GM18520 (cell line): Measurements from ENCODE around the gene UBXN10.

Source experiments
- ATAC-seq: cut with Tn5 transposase; IDR thresholded peaks from one replicate; pipeline ENCODE4 v1.9.1; 2021; ENCODE audit not compliant: unreplicated experiment

UBXN10 gene, protein sequence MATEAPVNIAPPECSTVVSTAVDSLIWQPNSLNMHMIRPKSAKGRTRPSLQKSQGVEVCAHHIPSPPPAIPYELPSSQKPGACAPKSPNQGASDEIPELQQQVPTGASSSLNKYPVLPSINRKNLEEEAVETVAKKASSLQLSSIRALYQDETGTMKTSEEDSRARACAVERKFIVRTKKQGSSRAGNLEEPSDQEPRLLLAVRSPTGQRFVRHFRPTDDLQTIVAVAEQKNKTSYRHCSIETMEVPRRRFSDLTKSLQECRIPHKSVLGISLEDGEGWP

DNA sequence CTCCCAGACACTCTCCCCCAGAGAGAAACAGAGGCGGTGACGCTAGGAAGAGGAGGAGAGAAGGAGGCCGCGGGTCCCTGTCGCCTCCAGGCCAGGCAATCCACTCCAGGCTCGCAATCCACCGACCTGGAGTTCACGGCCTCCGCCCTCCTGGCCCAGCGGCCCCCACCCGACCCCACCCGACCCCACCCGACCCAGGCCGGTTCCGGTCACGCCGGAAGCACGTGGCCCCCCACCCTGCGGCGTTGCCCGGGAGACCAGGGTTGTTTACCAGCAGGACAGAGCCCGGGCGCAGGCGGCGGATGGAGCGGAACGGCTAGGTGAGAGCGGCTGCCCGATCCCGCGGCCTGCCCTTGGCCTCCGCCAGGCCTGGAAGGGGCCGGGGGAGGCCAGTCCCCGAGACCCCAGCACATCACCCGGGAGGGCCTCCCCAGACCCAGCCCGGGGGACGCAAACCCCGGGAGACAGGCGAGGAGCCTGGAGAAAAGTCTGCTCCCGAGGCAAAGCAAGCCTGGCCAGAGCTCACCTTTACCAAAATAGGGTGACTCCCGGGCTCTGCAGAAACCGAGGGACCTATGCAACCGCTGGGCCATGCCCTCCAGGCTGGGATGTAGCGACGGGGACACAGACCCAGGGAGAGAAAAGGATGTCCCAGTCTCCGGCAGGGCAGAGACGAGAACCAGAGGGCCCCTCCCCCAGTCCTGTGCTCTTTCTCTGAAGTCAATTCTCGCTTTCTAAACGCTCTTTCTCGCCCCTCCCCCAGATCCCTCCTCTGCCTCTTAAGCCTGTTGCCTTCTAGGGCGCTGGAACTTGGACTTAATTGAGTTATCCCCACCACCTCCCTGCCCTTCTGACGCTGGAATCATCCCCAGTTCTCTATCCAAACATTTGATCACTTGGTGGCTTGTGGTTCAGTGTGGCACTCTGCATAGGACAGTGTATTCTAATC is at the start of gene UBXN10, which contains the start of gene PLA2G2C:
Gene UBXN10, plus strand, starts transcription at position 263 of the 949 bp plus-strand sequence. CDS start 4,466 bp downstream, outside the sequence.
Gene PLA2G2C, minus strand, starts transcription at position 685 of the 949 bp plus-strand sequence. CDS start 9,155 bp downstream, outside the sequence.
- ATAC-seq, result no peak

DNA sequence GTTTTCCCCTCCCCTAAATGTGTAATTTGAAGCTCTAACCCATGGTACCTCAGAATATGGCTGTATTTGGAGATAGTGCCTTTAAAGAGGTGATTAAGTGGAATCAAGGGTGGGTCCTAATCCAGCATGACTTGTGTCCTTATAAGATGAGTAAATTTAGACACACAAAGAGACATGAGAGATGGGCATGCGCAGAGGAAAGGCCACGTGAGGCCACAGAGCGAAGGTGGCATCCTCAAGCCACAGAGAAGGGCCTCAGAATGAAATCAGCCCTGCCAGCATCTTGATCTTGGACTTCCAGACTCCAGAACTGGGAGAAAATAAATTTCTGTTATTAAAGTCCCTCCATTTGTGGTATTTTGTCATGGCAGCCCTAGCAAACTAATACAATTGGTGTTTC is 49.6 kb upstream of the UBXN10 start:
- ATAC-seq, result no peak

DNA sequence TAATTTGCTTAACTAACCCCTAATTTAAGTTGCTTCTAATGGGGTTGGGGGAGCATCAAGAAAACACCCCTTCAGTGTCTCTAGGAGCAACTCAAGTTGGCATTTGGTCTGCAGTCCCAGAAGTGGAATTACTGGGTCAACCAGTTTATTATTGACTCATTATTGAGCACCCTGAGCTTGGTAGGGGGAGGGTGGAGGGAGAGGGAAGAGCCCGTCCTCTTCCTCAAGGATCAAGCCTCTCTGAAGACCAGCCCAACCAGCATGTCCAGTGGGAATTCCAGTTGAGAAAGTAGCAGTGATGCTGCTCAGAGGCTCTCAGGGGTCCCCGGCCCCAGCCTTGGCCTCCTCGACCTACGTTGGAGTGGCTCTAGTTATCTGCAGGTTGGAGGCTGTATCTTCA is 48.8 kb upstream of the UBXN10 start:
- no peak for ATAC-seq

DNA sequence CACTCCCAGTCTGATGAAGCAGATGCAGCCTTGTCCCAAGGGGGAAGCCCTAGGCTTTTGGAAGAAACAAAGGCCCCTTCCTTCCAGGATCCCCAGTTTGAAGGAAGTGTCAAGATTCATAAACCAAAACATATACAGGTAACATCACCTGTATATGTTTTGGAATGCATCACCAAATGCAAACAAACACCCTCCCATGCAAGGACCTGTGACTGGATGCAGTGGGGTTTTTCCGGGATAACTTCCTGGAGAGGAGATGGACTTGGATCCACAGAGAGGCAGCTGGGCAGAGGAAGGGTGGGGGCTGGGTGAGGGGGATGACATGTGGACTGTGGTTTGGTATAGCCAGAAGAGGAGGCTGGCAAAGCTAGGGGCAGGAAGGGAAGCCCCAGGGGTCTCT is 48.3 kb upstream of the UBXN10 start:
- no peak for ATAC-seq

DNA sequence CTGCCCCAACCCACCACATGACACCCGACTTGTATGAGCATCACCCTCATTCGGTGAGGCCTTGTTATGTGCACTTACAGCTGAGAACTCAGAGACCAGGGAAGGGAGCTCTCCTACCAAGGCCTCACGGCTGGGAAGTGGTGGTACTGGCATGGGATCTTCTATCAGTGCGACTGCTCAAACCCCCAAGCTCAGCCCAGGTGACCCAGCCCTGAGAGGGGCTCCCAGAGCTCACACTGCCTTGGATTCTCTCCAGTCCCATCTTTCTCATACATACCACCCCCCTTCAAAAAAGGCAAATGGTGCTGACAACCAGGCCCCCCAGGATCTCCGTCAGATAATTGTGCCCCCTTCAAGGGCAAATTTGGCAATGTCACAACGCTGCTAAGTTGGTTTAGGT is 47.5 kb upstream of the UBXN10 start:
- ATAC-seq, result no peak

DNA sequence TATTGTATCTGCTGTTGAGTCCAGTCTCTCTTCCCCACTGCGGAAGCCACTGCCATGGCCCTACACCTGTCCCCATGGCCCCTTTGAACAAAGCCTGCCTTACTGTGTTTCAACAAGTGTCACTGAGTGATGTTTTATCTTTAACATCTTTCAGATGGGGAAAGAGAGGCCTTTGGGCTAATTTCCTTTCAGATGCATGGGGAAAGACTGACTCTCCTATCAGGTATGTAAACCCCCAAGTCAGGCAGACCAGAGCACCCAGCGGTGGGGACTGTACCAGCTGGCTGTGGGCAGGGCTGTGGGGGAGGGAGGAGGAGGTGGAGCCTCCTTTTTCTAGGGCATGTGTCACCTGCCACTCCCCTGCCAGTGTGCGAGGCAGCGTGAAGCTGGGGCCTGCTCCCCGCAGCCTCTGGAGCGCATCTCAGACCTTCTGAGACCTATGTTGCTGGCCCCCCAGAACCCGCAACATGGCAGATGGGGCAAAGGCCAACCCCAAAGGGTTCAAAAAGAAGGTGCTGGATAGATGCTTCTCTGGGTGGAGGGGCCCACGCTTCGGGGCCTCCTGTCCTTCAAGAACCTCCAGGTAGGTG is 46.8 kb upstream of the UBXN10 start, which contains the start of gene PLA2G2F:
Gene PLA2G2F, plus strand, starts transcription at position 363 of the 590 bp plus-strand sequence. Its CDS starts 105 bp downstream, at position 468.
- ATAC-seq, result no peak

DNA sequence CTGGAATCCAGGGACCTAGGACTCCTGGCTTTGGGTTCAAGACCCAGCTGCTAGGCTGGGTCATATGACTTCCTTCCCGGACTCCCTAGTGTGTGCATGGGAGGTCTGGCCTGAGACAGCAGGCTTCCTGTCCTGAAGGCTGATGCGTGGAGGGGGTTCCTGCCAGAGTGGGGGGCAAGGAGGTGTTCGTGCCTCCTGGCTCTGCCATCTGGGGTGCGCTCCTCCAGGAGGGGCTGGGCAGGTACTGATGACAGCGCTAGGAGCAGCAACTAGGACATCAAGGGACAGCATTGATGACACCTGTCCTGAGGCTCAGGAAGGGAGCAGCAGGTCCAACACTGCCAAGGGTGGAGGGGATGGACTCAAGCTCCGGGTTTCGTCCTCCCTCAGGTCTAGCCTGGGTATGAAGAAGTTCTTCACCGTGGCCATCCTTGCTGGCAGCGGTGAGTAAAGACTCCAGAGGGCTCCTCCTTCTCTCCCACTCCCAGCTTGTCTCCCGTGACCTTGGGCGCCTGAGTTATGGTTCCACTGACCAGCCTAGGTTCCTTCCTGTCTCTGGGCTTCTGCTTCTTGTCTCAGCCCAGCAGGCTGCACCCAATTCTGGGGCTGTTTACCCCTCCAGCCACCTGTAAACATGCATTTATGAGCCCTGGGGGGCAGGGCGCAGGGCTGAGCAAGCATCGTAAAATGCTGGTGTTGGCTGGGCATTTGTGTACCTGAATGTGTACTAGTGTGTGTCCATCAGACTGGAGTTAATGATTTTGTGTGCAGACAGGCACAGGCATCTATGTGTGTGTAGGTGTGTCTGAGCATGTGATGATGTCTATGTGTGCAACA is 45.9 kb upstream of the UBXN10 start:
- ATAC-seq, result no peak

DNA sequence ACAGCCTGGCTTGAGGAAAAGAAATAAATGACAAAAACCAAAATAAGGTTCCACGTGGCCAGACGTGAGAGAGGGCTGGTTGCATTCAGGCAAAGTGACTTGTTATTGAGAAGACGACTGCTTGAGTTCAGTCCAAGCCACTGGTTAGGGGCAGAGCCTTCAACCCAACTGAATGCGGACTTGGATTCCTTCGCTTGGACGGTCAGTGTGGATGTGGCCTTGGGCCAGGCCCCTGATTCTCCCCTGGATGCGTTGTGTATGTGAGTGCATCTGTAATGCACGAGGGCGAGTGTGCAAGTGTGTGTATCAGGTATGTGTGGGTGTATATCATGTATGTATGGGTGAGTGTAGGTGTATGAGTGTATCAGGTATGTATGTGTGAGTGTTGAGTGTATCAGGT is 44.9 kb upstream of the UBXN10 start:
- no peak for ATAC-seq

DNA sequence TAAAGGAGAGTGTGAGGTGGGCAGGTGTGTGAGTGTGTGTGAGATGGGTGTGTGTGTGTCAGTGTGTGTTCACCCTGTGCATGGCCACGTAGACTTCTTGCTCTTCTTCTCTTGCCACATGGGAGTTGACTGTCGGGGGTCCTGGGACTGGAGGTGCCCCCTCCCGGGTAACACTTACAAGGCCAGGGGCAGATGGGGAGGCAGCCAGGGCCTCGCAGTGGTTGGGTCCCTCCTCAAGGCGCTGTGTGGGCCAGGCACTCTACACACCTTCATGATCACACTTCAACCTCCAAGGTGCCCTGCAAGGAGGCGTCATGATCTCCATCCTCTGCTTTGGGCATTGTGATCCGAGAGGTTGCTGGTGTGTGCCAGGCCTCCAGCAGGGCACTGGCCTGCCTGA is 44.4 kb upstream of the UBXN10 start:
- ATAC-seq, result no peak

DNA sequence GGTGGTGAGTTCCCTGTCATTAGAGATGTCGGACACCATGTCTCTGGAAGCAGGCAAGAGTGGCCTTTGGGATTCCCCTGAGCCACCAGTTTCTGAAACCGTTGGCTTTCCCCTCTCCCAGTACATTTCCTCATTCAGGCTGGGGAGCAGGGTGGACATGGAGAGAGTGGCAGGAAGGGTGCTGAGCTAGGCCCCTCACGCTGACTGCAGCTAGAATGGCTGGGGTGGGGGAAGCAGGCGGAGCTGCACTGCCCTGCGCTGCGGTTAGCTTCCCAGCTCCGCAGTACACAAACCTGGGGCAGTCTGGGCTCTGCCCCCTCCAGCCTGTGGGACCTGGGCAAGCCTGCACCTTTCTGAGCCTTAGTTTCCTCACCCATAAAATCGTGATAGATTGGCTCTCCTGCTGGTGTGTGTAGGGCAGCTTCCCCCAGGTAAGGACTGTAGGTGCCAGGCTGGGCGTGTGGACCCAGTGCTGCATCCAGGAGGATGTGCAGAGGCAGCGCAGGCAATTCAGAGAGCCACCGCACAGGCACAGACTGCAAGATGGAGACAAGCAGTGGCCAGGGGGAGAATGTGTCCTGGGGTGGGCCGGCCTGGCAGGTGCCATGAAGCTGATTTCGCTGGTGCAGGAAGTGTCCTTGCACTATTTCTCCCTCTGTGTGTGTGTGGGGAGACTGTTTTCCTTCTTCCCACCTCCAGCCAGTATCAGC is 43.7 kb upstream of the UBXN10 start:
- ATAC-seq, result no peak

DNA sequence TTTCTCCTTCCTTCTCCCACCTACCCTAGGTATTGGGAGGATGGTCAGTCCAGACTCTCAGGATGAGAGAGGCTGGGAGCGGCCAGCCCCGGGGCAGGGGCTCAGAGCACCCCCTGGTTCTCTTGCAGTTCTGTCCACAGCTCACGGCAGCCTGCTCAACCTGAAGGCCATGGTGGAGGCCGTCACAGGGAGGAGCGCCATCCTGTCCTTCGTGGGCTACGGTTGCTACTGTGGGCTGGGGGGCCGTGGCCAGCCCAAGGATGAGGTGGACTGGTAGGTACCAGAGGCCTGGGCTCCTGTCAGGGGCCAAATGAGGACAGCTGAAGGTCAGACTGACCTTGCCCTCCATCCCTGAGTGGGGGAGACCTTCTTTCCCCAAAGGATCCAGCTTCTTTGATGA is 42.6 kb upstream of the UBXN10 start:
- no peak for ATAC-seq

DNA sequence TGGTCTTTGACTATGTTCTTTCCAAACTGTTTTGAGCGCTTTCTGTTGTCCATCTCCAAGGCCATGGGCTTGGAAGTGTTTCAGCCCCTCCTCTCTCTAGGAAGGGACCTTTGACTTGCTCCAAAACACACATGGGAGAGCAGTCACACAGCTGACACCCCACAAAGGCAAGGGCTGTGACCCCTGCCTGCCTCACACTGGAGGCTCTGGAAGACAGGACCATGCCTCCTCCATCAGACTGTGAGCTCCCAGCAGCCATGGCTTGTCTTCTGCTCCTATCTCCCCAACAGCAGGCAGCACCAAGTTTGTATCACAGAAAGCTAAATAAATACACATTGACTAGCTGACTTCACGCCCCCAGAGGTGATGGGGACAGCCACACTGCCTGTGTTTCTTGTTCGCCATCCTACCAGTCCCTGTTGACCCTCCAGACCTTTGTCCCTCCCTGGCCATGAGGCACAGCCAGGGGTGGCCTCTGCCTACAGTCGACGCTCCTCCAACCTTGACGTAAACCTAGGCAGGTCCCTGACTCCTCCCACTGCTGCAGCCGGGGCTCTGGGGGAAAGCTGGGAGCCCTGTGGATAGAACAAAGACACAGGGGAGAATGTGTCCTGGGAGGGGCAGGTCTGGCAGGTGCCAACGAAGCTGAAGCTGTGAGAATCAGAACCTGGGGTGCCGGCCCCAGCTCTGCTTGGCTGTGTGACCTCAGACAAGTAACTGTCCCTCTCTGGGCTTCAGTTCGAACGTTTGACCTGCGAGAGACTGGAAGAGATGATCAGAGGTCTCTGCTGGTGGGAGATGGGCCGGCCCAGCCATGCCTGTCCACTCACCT is 41.9 kb upstream of the UBXN10 start:
- ATAC-seq, result no peak

DNA sequence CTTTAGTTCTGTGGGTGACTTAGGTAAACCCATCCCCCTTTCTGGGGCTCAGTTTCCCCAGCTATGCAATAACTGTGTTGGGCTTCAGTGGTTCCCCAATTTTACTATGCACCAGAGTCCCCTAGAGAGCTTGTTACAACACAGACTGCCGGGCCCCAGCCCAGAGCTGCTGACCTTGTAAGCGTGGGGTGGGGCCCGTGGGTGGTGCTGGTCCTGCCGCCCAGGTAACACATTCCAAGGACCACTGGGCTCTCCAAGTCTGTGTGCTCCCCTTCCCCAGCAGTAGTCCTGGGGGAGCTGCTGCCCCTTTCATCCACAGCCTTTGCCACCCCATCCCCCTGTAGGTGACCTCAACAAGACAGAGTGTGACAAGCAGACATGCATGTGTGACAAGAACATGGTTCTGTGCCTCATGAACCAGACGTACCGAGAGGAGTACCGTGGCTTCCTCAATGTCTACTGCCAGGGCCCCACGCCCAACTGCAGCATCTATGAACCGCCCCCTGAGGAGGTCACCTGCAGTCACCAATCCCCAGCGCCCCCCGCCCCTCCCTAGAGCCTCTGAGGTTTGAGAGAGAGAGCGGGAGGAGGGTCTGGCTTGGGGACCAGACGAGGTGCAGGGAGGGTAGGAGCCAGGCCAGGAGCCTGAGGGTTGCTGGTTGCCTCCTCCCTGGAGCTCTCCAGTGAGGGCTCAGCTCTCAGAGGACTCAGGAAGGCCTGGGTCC is 37.9 kb upstream of the UBXN10 start:
- ATAC-seq, result no peak

DNA sequence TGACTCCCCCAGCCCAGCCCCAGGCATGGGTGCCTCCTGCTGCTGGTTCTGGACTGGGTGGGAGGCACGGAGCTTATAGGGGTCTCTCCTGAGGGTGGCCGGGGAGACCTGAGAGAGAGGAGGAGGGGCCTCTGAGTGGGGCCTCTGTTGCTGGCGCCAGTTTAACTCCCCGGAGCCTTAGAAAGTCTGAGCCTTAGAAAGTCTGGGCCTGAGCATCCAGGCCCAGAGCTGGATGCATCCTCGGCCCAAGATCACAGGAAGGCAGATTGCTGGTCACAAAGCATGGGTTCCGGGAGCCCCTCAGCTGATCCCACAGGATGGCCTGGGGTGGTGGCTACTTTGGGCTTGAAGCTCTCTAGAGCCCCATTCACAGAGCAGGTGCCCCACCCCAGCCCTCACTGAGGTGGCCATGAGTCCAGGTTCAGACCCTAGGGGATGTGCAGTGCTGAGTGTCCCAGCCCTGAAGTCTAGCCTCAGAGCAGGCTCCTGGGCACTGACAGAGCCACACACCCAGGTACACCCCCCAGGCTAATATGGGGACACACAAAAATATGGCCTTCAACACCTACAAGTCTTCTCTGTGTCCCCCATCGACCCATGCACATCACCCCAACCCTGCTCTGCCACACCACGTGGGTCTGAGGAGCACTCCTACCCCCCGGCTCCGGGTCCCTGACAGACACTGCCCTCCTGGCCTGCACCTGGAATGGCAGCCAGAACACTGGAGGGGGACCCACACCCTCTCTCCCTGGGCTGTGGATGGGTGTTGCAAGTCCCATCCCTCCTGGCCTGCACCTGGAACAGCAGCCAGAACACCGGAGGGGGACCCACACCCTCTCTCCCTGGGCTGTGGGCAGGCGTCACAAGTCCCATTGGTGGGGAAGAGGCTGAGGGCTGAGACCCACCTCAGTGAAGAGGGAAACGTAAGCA is 37.1 kb upstream of the UBXN10 start:
- no peak for ATAC-seq

DNA sequence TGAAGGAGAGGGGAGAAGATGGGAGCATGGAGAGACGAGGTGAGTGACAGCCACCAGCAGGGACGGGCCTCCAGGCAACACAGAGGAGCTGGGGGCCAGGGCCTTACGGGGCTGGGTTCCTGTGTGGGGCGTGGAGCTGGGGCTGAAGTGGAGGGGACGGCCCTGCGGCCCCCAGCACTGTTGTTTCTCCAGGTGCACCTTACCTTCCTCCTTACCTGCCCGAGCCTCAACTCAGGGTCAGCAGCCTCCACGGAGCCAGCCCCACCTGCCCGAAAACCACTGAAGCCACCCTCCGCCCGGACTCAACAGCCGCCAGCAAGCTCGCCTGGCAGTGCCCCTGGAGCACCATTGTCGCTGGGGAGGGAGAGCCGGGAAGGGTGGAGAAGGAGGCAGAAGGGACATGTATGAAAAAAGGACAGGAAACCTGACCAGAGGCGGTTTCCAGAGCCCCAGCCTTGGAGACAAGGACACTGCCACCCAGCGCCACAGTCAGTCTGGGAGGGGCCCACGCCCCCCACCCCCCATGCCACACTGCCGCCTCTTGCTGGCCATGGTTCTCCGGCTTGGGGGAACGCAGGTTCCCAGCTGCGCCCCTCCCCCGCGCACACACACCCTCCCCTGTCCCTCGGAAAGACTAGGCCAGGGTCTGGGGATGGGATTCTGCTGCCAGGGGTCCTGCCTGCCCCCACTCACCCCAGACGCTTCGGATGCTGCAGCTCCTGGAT is 36.1 kb upstream of the UBXN10 start:
- ATAC-seq, result no peak

DNA sequence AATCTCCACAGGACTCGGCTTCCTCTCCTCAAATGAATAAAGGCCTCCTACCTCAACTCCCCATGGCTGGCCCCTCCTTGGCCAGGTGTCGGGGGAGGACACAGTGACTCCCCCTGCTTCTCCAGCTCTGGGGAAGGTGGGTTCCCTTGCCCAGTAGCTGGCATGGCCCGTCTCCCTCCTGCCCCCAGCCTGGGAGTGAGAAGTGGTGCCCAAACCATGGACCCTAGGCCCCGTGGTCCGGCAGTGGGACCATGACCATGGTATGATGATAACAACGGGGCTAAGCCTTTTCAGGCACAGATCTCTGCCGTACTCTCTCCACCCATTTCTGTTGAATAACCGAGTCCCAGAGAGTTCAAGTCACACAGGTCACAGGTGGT is 35.6 kb upstream of the UBXN10 start:
- no peak for ATAC-seq

DNA sequence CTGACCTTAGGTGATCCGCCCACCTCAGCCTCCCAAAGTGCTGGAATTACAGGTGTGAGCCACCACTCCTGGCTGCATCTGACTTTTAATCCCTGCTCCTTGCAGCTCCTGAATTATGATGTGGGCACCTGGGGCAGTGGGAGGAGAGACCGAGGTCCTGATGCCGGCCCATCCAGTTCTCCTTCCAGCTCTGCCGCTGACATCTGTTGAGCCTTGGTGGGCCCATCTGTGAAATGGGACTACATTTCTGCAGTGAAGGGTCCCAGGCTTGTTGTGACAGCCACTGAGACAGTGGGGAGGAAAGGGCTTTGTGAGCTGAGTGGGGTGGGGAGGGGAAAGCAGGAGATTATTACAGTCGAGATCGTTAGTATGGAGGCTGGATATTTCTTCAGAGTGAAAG is 34.9 kb upstream of the UBXN10 start:
- no peak for ATAC-seq
